Endodermal cell (in vitro differentiated cells): ENCODE results near the gene KIR2DL4. TPM values are rescaled to one million over a fixed set of nuclear protein-coding genes. Genes with fewer than 3 reads are reported as not detected.
"Not testable (repeated sequence)": the region's sequence is repeated elsewhere in the genome, so short reads cannot be mapped to it uniquely, and the experiment has no call there.

Source experiments
- DNase-seq: peaks from one replicate; pipeline ENCODE4 v3.0.0-alpha.2; 2017
- H3K27ac ChIP-seq: 2 replicates; pipeline ENCODE4 v1.5.1; 2013; ENCODE audit warnings: mild to moderate bottlenecking, low read depth, low read length, moderate library complexity
- H3K27me3 ChIP-seq: 2 replicates; pipeline ENCODE4 v1.6.1; 2013; ENCODE audit warnings: mild to moderate bottlenecking, low read length, moderate library complexity; ENCODE audit not compliant: insufficient read depth, control insufficient read depth, poor library complexity, severe bottlenecking
- H3K36me3 ChIP-seq: 2 replicates; pipeline ENCODE4 v1.7.0; 2013; ENCODE audit warnings: mild to moderate bottlenecking, low read length, moderate library complexity; ENCODE audit not compliant: control insufficient read depth, insufficient read depth
- H3K4me1 ChIP-seq: one replicate; pipeline ENCODE4 v1.7.0; 2013; ENCODE audit warnings: low read length; ENCODE audit not compliant: control insufficient read depth, insufficient read depth
- H3K4me3 ChIP-seq: 2 replicates; pipeline ENCODE4 v1.5.1; 2013; ENCODE audit warnings: mild to moderate bottlenecking, low read length, moderate library complexity
- H3K9ac ChIP-seq: 2 replicates; pipeline ENCODE4 v1.6.1; 2013; ENCODE audit warnings: mild to moderate bottlenecking, low read length, moderate library complexity; ENCODE audit not compliant: poor library complexity, severe bottlenecking; ENCODE audit errors: extremely low read depth
- H3K9me3 ChIP-seq: 2 replicates; pipeline ENCODE4 v1.6.1; 2013; ENCODE audit warnings: mild to moderate bottlenecking, low read length, moderate library complexity; ENCODE audit not compliant: control insufficient read depth
- H3K27ac Mint-ChIP-seq: 2 replicates; pipeline ENCODE4 v1.8.0; 2020; ENCODE audit warnings: mixed read lengths
- H3K27me3 Mint-ChIP-seq: 2 replicates; pipeline ENCODE4 v1.8.0; 2021; ENCODE audit warnings: mild to moderate bottlenecking, mixed read lengths; ENCODE audit not compliant: insufficient read depth
- H3K36me3 Mint-ChIP-seq: 2 replicates; pipeline ENCODE4 v1.8.0; 2020; ENCODE audit warnings: low read depth, mixed read lengths
- H3K4me1 Mint-ChIP-seq: 2 replicates; pipeline ENCODE4 v1.8.0; 2020; ENCODE audit warnings: mixed read lengths
- H3K4me3 Mint-ChIP-seq: 2 replicates; pipeline ENCODE4 v1.8.0; 2020; ENCODE audit warnings: mild to moderate bottlenecking, moderate library complexity, mixed read lengths
- H3K9me3 Mint-ChIP-seq: 2 replicates; pipeline ENCODE4 v1.8.0; 2020; ENCODE audit warnings: mild to moderate bottlenecking, mixed read lengths
- WGBS, 2 experiments: methylation state at CpG; one replicate each; pipeline versions ENCODE4 v1.1.5 to v1.1.7; 2013; ENCODE audit warnings: missing lambda C conversion rate in 2 of 2, mixed read lengths in 1 of 2; ENCODE audit not compliant: insufficient coverage in 1 of 2, insufficient read length in 1 of 2; 5-methylcytosine and 5-hydroxymethylcytosine counted together
- total RNA-seq, 2 donors: library from RNA; stranded (reverse); fragmentation: NEBNext Ultra II Directional in 1 of 2; extraction: Animal tissue kit (Norgen Biotek cat#: 25700) in 1 of 2; gene quantifications; 2 replicates in 1 of 2; 3 replicates in 1 of 2; pipeline ENCODE4 v1.2.1, GENCODE V29; 2021
- TF ChIP-seq, protein P1 (sequence below): fragments of 200-600 bp; sonication (generic); conservative IDR thresholded peaks from 2 replicates; pipeline ENCODE4 v1.5.0; 2021; ENCODE audit warnings: antibody characterized with exemption, mild to moderate bottlenecking

The KIR2DL4 gene
- total RNA-seq, 2 donors from 2014 or later, result not detected

DNA sequence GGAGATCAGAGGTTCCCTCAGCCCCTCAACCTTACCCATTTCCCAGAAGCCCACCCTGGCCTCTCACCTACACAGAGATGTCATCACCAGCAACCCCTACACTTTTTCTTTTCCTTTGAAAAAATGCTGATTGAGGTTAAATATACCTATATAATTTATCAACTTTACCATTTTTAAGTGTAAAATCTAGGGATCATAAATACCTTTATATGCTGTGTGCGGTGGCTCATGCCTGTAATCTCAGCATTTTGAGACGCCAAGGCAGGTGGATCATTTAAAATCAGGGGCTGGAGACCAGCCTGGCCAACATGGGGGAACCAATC lies 3.1 kb downstream of the KIR2DL4 start:
- H3K4me1 ChIP-seq, result no peaks in the 10 kb centered on the region
- no peak for DNase-seq
- H3K27ac ChIP-seq, result no peak overlapping the region
- TF ChIP-seq, protein P1, sequence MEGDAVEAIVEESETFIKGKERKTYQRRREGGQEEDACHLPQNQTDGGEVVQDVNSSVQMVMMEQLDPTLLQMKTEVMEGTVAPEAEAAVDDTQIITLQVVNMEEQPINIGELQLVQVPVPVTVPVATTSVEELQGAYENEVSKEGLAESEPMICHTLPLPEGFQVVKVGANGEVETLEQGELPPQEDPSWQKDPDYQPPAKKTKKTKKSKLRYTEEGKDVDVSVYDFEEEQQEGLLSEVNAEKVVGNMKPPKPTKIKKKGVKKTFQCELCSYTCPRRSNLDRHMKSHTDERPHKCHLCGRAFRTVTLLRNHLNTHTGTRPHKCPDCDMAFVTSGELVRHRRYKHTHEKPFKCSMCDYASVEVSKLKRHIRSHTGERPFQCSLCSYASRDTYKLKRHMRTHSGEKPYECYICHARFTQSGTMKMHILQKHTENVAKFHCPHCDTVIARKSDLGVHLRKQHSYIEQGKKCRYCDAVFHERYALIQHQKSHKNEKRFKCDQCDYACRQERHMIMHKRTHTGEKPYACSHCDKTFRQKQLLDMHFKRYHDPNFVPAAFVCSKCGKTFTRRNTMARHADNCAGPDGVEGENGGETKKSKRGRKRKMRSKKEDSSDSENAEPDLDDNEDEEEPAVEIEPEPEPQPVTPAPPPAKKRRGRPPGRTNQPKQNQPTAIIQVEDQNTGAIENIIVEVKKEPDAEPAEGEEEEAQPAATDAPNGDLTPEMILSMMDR, result no peak
- Mint-ChIP-seq H3K27me3 (peaks cover 1% of the 10 kb centered on the region), H3K36me3 (no peaks in the 10 kb centered on the region), H3K27ac (no peak overlapping the region), H3K4me1 (no peaks in the 10 kb centered on the region), H3K4me3 (no peak overlapping the region), H3K9me3 (peaks cover 96% of the 10 kb centered on the region)
- H3K4me3 ChIP-seq, result no peak overlapping the region
- no peak overlapping the region for H3K9ac ChIP-seq
- H3K27me3 ChIP-seq, result no peaks in the 10 kb centered on the region
- 59 to 75% methylated on average over 2 of the region's 2 CpGs for WGBS, 2 experiments
- peaks cover 48% of the 10 kb centered on the region for H3K9me3 ChIP-seq
- no peaks in the 10 kb centered on the region for H3K36me3 ChIP-seq

DNA sequence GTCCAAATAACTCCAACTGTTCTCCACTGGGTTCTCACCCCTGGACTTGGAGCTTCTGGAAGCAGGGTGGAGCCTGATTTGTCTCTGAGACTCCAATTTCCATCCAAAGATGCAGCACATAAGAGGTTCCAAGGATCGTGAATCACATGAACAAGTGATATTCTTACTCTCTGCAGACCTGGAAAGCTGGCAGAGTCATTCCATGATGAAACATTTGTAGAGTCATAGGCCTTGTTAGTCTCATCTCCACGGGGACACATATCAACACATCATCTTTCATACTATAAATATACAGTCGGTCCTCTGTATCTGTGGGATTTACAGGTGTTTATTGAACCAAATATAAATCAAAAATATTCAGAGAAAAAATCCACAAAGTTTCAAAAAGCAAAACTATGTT lies 11.2 kb downstream of the KIR2DL4 start:
- H3K27ac ChIP-seq, H3K4me1 ChIP-seq, DNase-seq, H3K4me3 ChIP-seq, H3K4me3 Mint-ChIP-seq, H3K9ac ChIP-seq, H3K27ac Mint-ChIP-seq, H3K27me3 ChIP-seq, H3K36me3 Mint-ChIP-seq, H3K36me3 ChIP-seq, H3K4me1 Mint-ChIP-seq, H3K27me3 Mint-ChIP-seq: not testable (repeated sequence)
- 20 to 58% methylated on average over 1 to 2 of the region's 3 CpGs for WGBS, 2 experiments
- peaks cover 19% of the 10 kb centered on the region for H3K9me3 ChIP-seq
- peaks cover 92% of the 10 kb centered on the region for H3K9me3 Mint-ChIP-seq

DNA sequence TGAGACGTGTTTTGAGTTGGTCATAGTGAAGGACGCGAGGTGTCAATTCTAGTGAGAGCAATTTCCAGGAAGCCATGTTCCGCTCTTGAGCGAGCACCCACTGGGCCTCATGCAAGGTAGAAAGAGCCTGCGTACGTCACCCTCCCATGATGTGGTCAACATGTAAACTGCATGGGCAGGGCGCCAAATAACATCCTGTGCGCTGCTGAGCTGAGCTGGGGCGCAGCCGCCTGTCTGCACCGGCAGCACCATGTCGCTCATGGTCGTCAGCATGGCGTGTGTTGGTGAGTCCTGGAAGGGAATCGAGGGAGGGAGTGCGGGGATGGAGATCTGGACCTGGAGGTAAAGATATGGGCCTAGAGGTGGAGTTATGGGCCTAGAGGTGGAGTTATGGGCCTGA lies 12.8 kb downstream of the KIR2DL4 start, which contains the start of gene KIR3DL1:
KIR3DL1 (plus strand) TSS at position 218 of the 400 bp plus-strand sequence.
- H3K27ac Mint-ChIP-seq, H3K4me3 Mint-ChIP-seq, H3K4me1 Mint-ChIP-seq, H3K4me1 ChIP-seq, H3K27me3 Mint-ChIP-seq, H3K36me3 Mint-ChIP-seq, H3K36me3 ChIP-seq, H3K9ac ChIP-seq, H3K27ac ChIP-seq, DNase-seq, H3K27me3 ChIP-seq: not testable (repeated sequence)
- H3K9me3 Mint-ChIP-seq, result peaks cover 93% of the 10 kb centered on the region
- H3K4me3 ChIP-seq, result peak within 1 kb of the TSS; percentile 17
- WGBS, 2 experiments, result 82 to 92% methylated on average over 7 to 13 of the region's 17 CpGs
- peaks cover 10% of the 10 kb centered on the region for H3K9me3 ChIP-seq

GRCh38 chr19:54817670-54818536 lies 14.5 kb downstream of the KIR2DL4 start:
- Mint-ChIP-seq H3K36me3 (no peaks in the 10 kb centered on the region), H3K27me3 (no peaks in the 10 kb centered on the region), H3K4me1 (no peaks in the 10 kb centered on the region), H3K27ac (no peak overlapping the region), H3K4me3 (no peak overlapping the region), H3K9me3 (peaks cover 90% of the 10 kb centered on the region)
- no peak overlapping the region for H3K4me3 ChIP-seq
- no peaks in the 10 kb centered on the region for H3K27me3 ChIP-seq
- H3K36me3 ChIP-seq, result no peaks in the 10 kb centered on the region
- H3K9ac ChIP-seq, result no peak overlapping the region
- no peaks in the 10 kb centered on the region for H3K4me1 ChIP-seq
- TF ChIP-seq, protein P1, result no peak
- WGBS, 2 experiments, result 75 to 84% methylated on average over 9 to 15 of the region's 15 CpGs
- H3K9me3 ChIP-seq, result peaks cover 10% of the 10 kb centered on the region
- no peak overlapping the region for H3K27ac ChIP-seq
- DNase-seq, result no peak

GRCh38 chr19:54824416-54824815 lies 21.0 kb downstream of the KIR2DL4 start:
- peaks cover 81% of the 10 kb centered on the region for H3K9me3 Mint-ChIP-seq
- not testable (repeated sequence) for H3K4me3 Mint-ChIP-seq, H3K9me3 ChIP-seq, H3K27ac ChIP-seq, H3K4me1 Mint-ChIP-seq, H3K27ac Mint-ChIP-seq, H3K36me3 ChIP-seq, H3K9ac ChIP-seq, H3K4me3 ChIP-seq, H3K27me3 ChIP-seq, H3K27me3 Mint-ChIP-seq, H3K36me3 Mint-ChIP-seq, H3K4me1 ChIP-seq, DNase-seq
- WGBS, 2 experiments, result 33 to 62% methylated on average over 1 to 4 of the region's 4 CpGs

DNA sequence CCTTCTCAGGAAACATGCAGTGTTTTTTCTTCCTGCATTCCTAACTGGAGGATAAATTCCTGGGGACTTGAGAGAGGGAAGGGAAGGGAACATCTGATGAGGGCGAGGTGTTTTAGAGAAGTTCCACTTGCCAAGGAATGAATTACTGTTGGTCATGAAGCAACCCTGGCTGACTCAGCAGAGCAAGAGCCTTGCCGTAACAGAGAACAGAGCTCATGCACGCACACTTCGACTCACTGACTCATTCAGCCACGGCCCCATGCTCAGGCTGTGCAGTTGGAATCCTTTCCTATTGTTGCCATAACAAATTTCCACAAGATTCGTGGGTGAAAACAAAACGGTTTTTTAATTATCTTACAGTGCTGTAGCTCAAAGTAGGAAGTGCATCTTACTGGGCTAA lies 21.9 kb downstream of the KIR2DL4 start:
- 66 to 69% methylated on average over 3 to 5 of the region's 7 CpGs for WGBS, 2 experiments
- H3K9ac ChIP-seq, H3K4me3 Mint-ChIP-seq, H3K4me1 Mint-ChIP-seq, H3K9me3 ChIP-seq, H3K27ac ChIP-seq, H3K4me3 ChIP-seq, H3K36me3 Mint-ChIP-seq, DNase-seq, H3K27me3 ChIP-seq, H3K36me3 ChIP-seq, H3K27ac Mint-ChIP-seq, H3K4me1 ChIP-seq, H3K27me3 Mint-ChIP-seq: not testable (repeated sequence)
- H3K9me3 Mint-ChIP-seq, result peaks cover 78% of the 10 kb centered on the region
